K562 (cell line): ENCODE measurements around the gene MAP1LC3B. TPM values are rescaled to one million over a fixed set of nuclear protein-coding genes. Genes with fewer than 3 reads are reported as not detected.

Experiments used
- BDP1 ChIP-seq: IDR thresholded peaks from 3 replicates; pipeline ENCODE4 v1.6.1; 2011; ENCODE audit not compliant: insufficient read length, insufficient read depth
- DPF2 ChIP-seq: fragments of 450-650 bp; IDR thresholded peaks from 2 replicates; pipeline ENCODE4 v1.6.1; 2016
- GTF2F1 ChIP-seq: IDR thresholded peaks from 2 replicates; pipeline ENCODE4 v1.6.1; 2011; ENCODE audit warnings: low read depth, low read length, improper control_type of control experiment
- MXI1 ChIP-seq: IDR thresholded peaks from 2 replicates; pipeline ENCODE4 v1.6.1; 2011; ENCODE audit warnings: low read depth, mild to moderate bottlenecking, improper control_type of control experiment, low read length
- PHB2 ChIP-seq: fragments of 450-650 bp; IDR thresholded peaks from 2 replicates; pipeline ENCODE4 v1.6.1; 2017; ENCODE audit warnings: low read depth
- POLR2G ChIP-seq: fragments of 200-400 bp; formaldehyde crosslinking; IDR thresholded peaks from 2 replicates; pipeline ENCODE4 v1.6.1; 2017; ENCODE audit warnings: low read depth, mild to moderate bottlenecking, antibody characterized with exemption, low read length, moderate library complexity
- SMARCC2 ChIP-seq: fragments of 450-650 bp; IDR thresholded peaks from 2 replicates; pipeline ENCODE4 v1.6.1; 2017; ENCODE audit warnings: antibody characterized with exemption, moderate library complexity, mild to moderate bottlenecking, low read depth
- SRSF3 ChIP-seq: fragments of 200-400 bp; formaldehyde crosslinking; IDR thresholded peaks from 2 replicates; pipeline ENCODE4 v1.6.1; 2016; ENCODE audit warnings: mild to moderate bottlenecking, low read length, moderate library complexity; ENCODE audit not compliant: insufficient read depth
- U2AF1 ChIP-seq: fragments of 200-400 bp; formaldehyde crosslinking; optimal IDR thresholded peaks from 2 replicates; pipeline ENCODE3; 2017; ENCODE audit warnings: mild to moderate bottlenecking, low read depth, low read length, moderate library complexity
- ZFX ChIP-seq: sonication (generic); formaldehyde crosslinking; IDR thresholded peaks from 2 replicates; pipeline ENCODE4 v1.8.0; 2022; ENCODE audit warnings: mild to moderate bottlenecking, missing genetic modification reagents, moderate library complexity
- ZNF124 ChIP-seq: sonication (generic); formaldehyde crosslinking; IDR thresholded peaks from 2 replicates; pipeline ENCODE4 v1.8.1; 2022; ENCODE audit warnings: missing genetic modification reagents
- ZNF24 ChIP-seq: fragments of 450-650 bp; IDR thresholded peaks from 2 replicates; pipeline ENCODE4 v1.6.1; 2016
- ZNF431 ChIP-seq: sonication (generic); formaldehyde crosslinking; IDR thresholded peaks from 2 replicates; pipeline ENCODE4 v1.8.0; 2022; ENCODE audit warnings: mild to moderate bottlenecking, missing genetic modification reagents
- ZNF436 ChIP-seq: fragments of 250-450, 450-650 bp; sonication (Bioruptor Pico); formaldehyde crosslinking; IDR thresholded peaks from 2 replicates; pipeline ENCODE4 v1.7.0; 2020; ENCODE audit warnings: mild to moderate bottlenecking
- ZNF695 ChIP-seq: fragments of 450-650 bp; formaldehyde crosslinking; IDR thresholded peaks from 2 replicates; pipeline ENCODE4 v1.4.0; 2020; ENCODE audit warnings: mild to moderate bottlenecking, moderate library complexity
- ZSCAN32 ChIP-seq: fragments of 450-650 bp; formaldehyde crosslinking; IDR thresholded peaks from 2 replicates; pipeline ENCODE4 v1.4.0; 2020; ENCODE audit warnings: mild to moderate bottlenecking, moderate library complexity
- polyA plus RNA-seq, 8 experiments: library from polyadenylated mRNA; depleted of rRNA in 4 of 8; stranded (reverse) in 5 of 8; unstranded in 3 of 8; fragments of >200 nt; fragmentation: Nextera tagmentation in 2 of 8; fragmentation: Illumina TruSeq in 1 of 8; extraction: Ambion mirVana in 2 of 8; extraction: Trizol in 1 of 8; gene quantifications; 2 replicates each; pipeline versions ENCODE4 v1.2.1 to v1.2.3, GENCODE V29; 2011 to 2014; ENCODE audit warnings: inconsistent platforms in 1 of 8, missing spikeins in 1 of 8
- total RNA-seq, 7 experiments: library from RNA; depleted of rRNA in 6 of 7; stranded (reverse); fragments of >200 nt in 6 of 7; fragmentation: Illumina TruSeq in 2 of 7; extraction: Trizol in 2 of 7; gene quantifications; 2 replicates each; pipeline versions ENCODE4 v1.2.1 to v1.2.3, GENCODE V29; 2011 to 2021; ENCODE audit warnings: low replicate concordance in 1 of 7
- TF ChIP-seq, protein P1 (sequence below): fragments of 450-650 bp; IDR thresholded peaks from 2 replicates; pipeline ENCODE4 v1.6.1; 2016; ENCODE audit warnings: low read depth
- TF ChIP-seq, protein P2 (sequence below), 2 experiments: fragments of 150-350 bp in 1 of 2; IDR thresholded peaks; 2 replicates each; pipeline ENCODE4 v1.6.1; 2012 to 2016; ENCODE audit warnings: low read depth in 2 of 2, low read length in 2 of 2, mild to moderate bottlenecking in 1 of 2, moderate library complexity in 1 of 2

The MAP1LC3B gene
- total and polyA plus RNA-seq, 9 of the 15 experiments (the other 6 are each of a cell fraction or from before 2014, with no cell fraction given): 16.0 to 81.5 (median 36.7) TPM

- TF ChIP-seq, protein P1, sequence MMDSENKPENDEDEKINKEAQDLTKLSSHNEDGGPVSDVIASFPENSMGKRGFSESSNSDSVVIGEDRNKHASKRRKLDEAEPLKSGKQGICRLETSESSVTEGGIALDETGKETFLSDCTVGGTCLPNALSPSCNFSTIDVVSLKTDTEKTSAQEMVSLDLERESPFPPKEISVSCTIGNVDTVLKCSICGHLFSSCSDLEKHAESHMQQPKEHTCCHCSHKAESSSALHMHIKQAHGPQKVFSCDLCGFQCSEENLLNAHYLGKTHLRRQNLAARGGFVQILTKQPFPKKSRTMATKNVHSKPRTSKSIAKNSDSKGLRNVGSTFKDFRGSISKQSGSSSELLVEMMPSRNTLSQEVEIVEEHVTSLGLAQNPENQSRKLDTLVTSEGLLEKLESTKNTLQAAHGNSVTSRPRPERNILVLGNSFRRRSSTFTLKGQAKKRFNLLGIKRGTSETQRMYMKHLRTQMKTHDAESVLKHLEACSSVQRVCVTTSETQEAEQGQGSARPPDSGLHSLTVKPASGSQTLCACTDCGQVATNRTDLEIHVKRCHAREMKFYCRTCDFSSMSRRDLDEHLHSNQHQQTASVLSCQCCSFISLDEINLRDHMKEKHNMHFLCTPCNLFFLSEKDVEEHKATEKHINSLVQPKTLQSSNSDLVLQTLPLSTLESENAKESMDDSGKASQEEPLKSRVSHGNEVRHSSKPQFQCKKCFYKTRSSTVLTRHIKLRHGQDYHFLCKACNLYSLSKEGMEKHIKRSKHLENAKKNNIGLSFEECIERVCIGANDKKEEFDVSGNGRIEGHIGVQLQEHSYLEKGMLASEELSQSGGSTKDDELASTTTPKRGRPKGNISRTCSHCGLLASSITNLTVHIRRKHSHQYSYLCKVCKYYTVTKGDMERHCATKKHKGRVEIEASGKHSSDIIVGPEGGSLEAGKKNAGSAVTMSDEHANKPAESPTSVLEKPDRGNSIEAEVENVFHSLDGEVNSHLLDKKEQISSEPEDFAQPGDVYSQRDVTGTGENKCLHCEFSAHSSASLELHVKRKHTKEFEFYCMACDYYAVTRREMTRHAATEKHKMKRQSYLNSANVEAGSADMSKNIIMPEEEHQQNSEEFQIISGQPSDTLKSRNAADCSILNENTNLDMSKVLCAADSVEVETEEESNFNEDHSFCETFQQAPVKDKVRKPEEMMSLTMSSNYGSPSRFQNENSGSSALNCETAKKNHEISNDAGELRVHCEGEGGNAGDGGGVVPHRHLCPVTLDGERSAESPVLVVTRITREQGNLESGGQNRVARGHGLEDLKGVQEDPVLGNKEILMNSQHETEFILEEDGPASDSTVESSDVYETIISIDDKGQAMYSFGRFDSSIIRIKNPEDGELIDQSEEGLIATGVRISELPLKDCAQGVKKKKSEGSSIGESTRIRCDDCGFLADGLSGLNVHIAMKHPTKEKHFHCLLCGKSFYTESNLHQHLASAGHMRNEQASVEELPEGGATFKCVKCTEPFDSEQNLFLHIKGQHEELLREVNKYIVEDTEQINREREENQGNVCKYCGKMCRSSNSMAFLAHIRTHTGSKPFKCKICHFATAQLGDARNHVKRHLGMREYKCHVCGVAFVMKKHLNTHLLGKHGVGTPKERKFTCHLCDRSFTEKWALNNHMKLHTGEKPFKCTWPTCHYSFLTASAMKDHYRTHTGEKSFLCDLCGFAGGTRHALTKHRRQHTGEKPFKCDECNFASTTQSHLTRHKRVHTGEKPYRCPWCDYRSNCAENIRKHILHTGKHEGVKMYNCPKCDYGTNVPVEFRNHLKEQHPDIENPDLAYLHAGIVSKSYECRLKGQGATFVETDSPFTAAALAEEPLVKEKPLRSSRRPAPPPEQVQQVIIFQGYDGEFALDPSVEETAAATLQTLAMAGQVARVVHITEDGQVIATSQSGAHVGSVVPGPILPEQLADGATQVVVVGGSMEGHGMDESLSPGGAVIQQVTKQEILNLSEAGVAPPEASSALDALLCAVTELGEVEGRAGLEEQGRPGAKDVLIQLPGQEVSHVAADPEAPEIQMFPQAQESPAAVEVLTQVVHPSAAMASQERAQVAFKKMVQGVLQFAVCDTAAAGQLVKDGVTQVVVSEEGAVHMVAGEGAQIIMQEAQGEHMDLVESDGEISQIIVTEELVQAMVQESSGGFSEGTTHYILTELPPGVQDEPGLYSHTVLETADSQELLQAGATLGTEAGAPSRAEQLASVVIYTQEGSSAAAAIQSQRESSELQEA: peak; percentile 74
- peak; percentile 68 for TF ChIP-seq MXI1
- peak; percentile 62 for TF ChIP-seq BDP1
- TF ChIP-seq SMARCC2: no peak
- peak; percentile 65; the same call in 1 of the 2 replicates for TF ChIP-seq GTF2F1
- no peak for TF ChIP-seq ZFX
- TF ChIP-seq ZNF124 (CRISPR knock-in tag): no peak
- no peak; the same call in 1 of the 2 replicates for TF ChIP-seq DPF2
- TF ChIP-seq, protein P2, sequence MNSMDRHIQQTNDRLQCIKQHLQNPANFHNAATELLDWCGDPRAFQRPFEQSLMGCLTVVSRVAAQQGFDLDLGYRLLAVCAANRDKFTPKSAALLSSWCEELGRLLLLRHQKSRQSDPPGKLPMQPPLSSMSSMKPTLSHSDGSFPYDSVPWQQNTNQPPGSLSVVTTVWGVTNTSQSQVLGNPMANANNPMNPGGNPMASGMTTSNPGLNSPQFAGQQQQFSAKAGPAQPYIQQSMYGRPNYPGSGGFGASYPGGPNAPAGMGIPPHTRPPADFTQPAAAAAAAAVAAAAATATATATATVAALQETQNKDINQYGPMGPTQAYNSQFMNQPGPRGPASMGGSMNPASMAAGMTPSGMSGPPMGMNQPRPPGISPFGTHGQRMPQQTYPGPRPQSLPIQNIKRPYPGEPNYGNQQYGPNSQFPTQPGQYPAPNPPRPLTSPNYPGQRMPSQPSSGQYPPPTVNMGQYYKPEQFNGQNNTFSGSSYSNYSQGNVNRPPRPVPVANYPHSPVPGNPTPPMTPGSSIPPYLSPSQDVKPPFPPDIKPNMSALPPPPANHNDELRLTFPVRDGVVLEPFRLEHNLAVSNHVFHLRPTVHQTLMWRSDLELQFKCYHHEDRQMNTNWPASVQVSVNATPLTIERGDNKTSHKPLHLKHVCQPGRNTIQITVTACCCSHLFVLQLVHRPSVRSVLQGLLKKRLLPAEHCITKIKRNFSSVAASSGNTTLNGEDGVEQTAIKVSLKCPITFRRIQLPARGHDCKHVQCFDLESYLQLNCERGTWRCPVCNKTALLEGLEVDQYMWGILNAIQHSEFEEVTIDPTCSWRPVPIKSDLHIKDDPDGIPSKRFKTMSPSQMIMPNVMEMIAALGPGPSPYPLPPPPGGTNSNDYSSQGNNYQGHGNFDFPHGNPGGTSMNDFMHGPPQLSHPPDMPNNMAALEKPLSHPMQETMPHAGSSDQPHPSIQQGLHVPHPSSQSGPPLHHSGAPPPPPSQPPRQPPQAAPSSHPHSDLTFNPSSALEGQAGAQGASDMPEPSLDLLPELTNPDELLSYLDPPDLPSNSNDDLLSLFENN (IDR thresholded peaks at IDR 0.05; ENCODE audit: low read depth in 2 of 2, low read length in 2 of 2): no peak
- no peak for TF ChIP-seq PHB2
- TF ChIP-seq ZNF431 (CRISPR knock-in tag): 0 out of 2 replicates have a peak, but pooled peaks have one; percentile 12
- TF ChIP-seq POLR2G: peak; percentile 85
- no peak for TF ChIP-seq ZNF436 (CRISPR knock-in tag)
- no peak for TF ChIP-seq ZNF24
- no peak for TF ChIP-seq SRSF3
- no peak for TF ChIP-seq ZSCAN32
- no peak for TF ChIP-seq U2AF1
- no peak for TF ChIP-seq ZNF695 (CRISPR knock-in tag)
Observed at GRCh38 chr16:87383505-87384161, 8.5 kb upstream of the MAP1LC3B start, which contains the start of gene FBXO31 (continued).
